Measurements from ENCODE around the gene GPR3. TPM values are rescaled to one million over a fixed set of nuclear protein-coding genes. Genes with fewer than 3 reads are reported as not detected.
A peak's percentile ranks its signal among the peaks of the same experiment; 100 is the strongest.

Gene GPR3
- total and polyA plus RNA-seq, 2 donors (not counting 3 experiments of a cell fraction or from before 2014, with no cell fraction given), result 1.8 TPM

DNA sequence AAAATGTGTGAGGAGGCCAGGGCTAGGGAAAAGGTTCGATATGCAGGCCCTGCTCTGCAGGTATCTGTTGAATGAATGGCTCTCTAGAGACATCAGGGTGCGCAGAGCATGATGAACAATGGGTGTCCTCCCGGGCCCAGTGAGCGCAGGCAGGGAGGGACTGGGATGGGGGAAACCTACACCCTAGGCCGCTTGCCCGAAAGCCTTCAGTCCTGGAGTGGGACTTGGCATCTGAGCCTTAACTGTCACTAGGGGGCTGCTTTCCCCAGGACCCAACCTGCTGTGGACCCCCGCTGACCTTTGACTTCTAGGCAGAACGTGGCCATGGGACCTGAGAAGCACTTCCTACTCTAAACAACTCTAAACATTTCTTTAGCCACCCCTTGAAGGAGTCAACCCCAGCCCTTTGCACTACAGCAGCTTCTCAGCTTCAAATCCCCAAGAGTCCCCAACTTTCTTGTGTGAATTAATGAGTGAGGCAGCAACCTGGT lies 25.2 kb upstream of the GPR3 start:
- no TSS peak for BruUV-seq (replicated peaks)
- Histone ChIP-seq H3K4me2 (ENCODE audit: insufficient read depth, low read length) (peak overlapping the region; percentile 92), H3K9me1 (replicated peaks; ENCODE audit: control insufficient read depth, extremely low read depth, insufficient read depth, low read length) (no peaks in the 10 kb centered on the region), H3K9ac (replicated peaks; ENCODE audit: extremely low read depth, insufficient read depth, low read length) (peak overlapping the region; percentile 83), H3K4me1 (ENCODE audit: control insufficient read depth, extremely low read depth, insufficient read depth, low read length) (peaks cover 15% of the 10 kb centered on the region), H3K36me3 (ENCODE audit: control insufficient read depth in 2 of 2, extremely low read depth in 1 of 2, insufficient read depth in 2 of 2, low read length in 2 of 2) (no peaks in the 10 kb centered on the region), H3K27ac (ENCODE audit: insufficient read depth, low read depth, low read length) (peak overlapping the region; percentile 19), H3K9me3 (replicated peaks; ENCODE audit: control insufficient read depth, insufficient read depth, low read length) (no peaks in the 10 kb centered on the region), H3K79me2 (ENCODE audit: control insufficient read depth, insufficient read depth, low read length) (no peaks in the 10 kb centered on the region), H3K4me3 (replicated peaks in 1 of 3; ENCODE audit: insufficient read depth in 1 of 3, low read depth in 1 of 3, low read length in 3 of 3) (peak overlapping the region in 2 of 3 experiments; percentile 62 to 81), H2AFZ (ENCODE audit: low read depth, low read length) (peak overlapping the region; percentile 94), H3K27me3 (ENCODE audit: control insufficient read depth in 2 of 2, insufficient read depth in 2 of 2, low read length in 2 of 2) (no peaks in the 10 kb centered on the region), H4K20me1 (replicated peaks; ENCODE audit: control insufficient read depth, extremely low read depth, insufficient read depth, low read length) (no peaks in the 10 kb centered on the region)
- TF ChIP-seq POLR2A (IDR thresholded peaks at IDR 0.05; ENCODE audit: low read depth, low read length) (no peak), GATA2 (IDR thresholded peaks at IDR 0.05; ENCODE audit: insufficient read depth, insufficient read length, low read depth, low read length) (no peak), EZH2 (IDR thresholded peaks at IDR 0.05; ENCODE audit: borderline replicate concordance, low read depth, low read length, severe bottlenecking) (no peak), MYC (IDR thresholded peaks at IDR 0.05; ENCODE audit: low read depth, low read length) (no peak), POLR2AphosphoS5 (IDR thresholded peaks at IDR 0.05; ENCODE audit: insufficient read depth, low read depth, low read length) (no peak), FOS (IDR thresholded peaks at IDR 0.05; ENCODE audit: borderline replicate concordance, insufficient read depth, low read length) (no peak), JUN (IDR thresholded peaks at IDR 0.05; ENCODE audit: borderline replicate concordance, insufficient read depth, insufficient read length, low read depth) (no peak)
- TF ChIP-seq, protein P1, sequence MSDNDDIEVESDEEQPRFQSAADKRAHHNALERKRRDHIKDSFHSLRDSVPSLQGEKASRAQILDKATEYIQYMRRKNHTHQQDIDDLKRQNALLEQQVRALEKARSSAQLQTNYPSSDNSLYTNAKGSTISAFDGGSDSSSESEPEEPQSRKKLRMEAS (IDR thresholded peaks at IDR 0.05; ENCODE audit: insufficient read depth, insufficient read length), result no peak
- TF ChIP-seq, protein P2, sequence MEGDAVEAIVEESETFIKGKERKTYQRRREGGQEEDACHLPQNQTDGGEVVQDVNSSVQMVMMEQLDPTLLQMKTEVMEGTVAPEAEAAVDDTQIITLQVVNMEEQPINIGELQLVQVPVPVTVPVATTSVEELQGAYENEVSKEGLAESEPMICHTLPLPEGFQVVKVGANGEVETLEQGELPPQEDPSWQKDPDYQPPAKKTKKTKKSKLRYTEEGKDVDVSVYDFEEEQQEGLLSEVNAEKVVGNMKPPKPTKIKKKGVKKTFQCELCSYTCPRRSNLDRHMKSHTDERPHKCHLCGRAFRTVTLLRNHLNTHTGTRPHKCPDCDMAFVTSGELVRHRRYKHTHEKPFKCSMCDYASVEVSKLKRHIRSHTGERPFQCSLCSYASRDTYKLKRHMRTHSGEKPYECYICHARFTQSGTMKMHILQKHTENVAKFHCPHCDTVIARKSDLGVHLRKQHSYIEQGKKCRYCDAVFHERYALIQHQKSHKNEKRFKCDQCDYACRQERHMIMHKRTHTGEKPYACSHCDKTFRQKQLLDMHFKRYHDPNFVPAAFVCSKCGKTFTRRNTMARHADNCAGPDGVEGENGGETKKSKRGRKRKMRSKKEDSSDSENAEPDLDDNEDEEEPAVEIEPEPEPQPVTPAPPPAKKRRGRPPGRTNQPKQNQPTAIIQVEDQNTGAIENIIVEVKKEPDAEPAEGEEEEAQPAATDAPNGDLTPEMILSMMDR (IDR thresholded peaks at IDR 0.05; ENCODE audit: extremely low read depth in 1 of 2, insufficient read depth in 1 of 2, low read depth in 1 of 2, low read length in 2 of 2), result no peak
- ChIA-PET POLR2A (no interaction called here), CTCF (interaction anchor here (0.7 to 6.8 kb wide), 15 partner anchors 8 to 237 kb away, joined by 3 to 57 read pairs (median 10); partner anchors contain the start of genes AHDC1, CD164L2, FCN3 and GPR3)
- FAIRE-seq, result no peak
- no peak for DNase-seq (ENCODE audit: low read depth, low spot score)
- intact Hi-C loops (cut with micrococcal nuclease), result no loop called here
- dilution Hi-C loops (cut with MboI; ENCODE audit: extremely low pct_ligation_motif_present, low sequenced_read_pairs), result no loop called here
